ENCODE measurements around the gene RALB. TPM values are rescaled to one million over a fixed set of nuclear protein-coding genes. Genes with fewer than 3 reads are reported as not detected.

The RALB gene
- total and polyA plus RNA-seq, 2 of the 8 experiments (the other 6 are each of a cell fraction or from before 2014, with no cell fraction given): 12.0 to 16.6 TPM

GRCh38 chr2:120262761-120263428 lies 10.2 kb downstream of the RALB start:
- TF ChIP-seq GTF2F1 (IDR thresholded peaks at IDR 0.05; ENCODE audit: borderline replicate concordance, low read depth, low read length): no peak
- no peak for TF ChIP-seq EGR1 (IDR thresholded peaks at IDR 0.05; ENCODE audit: borderline replicate concordance, low read depth, low read length)
- no peak for TF ChIP-seq SP2 (IDR thresholded peaks at IDR 0.05; ENCODE audit: low read length)
- no peak for TF ChIP-seq NRF1 (IDR thresholded peaks at IDR 0.05; ENCODE audit: low read depth, low read length)
- TF ChIP-seq SP4 (IDR thresholded peaks at IDR 0.05; ENCODE audit: low read length): no peak
- no peak for TF ChIP-seq BACH1 (IDR thresholded peaks at IDR 0.05; ENCODE audit: low read length)
- TF ChIP-seq SUZ12 (IDR thresholded peaks at IDR 0.05; ENCODE audit: low read length): no peak
- no peak for TF ChIP-seq CTBP2 (IDR thresholded peaks at IDR 0.05; ENCODE audit: borderline replicate concordance, insufficient read depth, insufficient read length, low read length)
- no peak for TF ChIP-seq POU5F1 (IDR thresholded peaks at IDR 0.05; ENCODE audit: low read depth, low read length)
- Histone ChIP-seq H3K4me1 (replicated peaks in 1 of 4; ENCODE audit: control insufficient read depth in 3 of 4, insufficient read depth in 4 of 4, low read length in 3 of 4) (no peaks in the 10 kb centered on the region), H3K4ac (replicated peaks; ENCODE audit: insufficient read length, low read depth, low read length) (no peak overlapping the region), H4K20me1 (replicated peaks in 1 of 2; ENCODE audit: control insufficient read depth in 1 of 2, insufficient read depth in 2 of 2, low read length in 2 of 2) (no peaks in the 10 kb centered on the region), H3K9me3 (ENCODE audit: insufficient read depth in 2 of 2, low read depth in 1 of 2, low read length in 1 of 2) (peaks cover 7 to 11% of the 10 kb centered on the region in 2 experiments; a peak in 2 of 4 replicates), H3K79me1 (ENCODE audit: low read depth, low read length) (no peaks in the 10 kb centered on the region), H3K23me2 (ENCODE audit: low read depth, low read length) (no peaks in the 10 kb centered on the region), H2BK120ac (replicated peaks; ENCODE audit: low read depth, low read length) (no peak overlapping the region), H3K9ac (replicated peaks in 1 of 4; ENCODE audit: extremely low read depth in 1 of 4, low read depth in 3 of 4, low read length in 3 of 4) (no peak overlapping the region), H3K18ac (ENCODE audit: extremely low read depth, low read length) (no peak overlapping the region), H3K27me3 (replicated peaks in 1 of 4; ENCODE audit: control insufficient read depth in 3 of 4, extremely low read depth in 1 of 4, insufficient read depth in 3 of 4, low read length in 3 of 4) (no peaks in the 10 kb centered on the region), H3K4me3 (ENCODE audit: extremely low read depth in 1 of 4, insufficient read depth in 2 of 4, low read depth in 3 of 4, low read length in 4 of 4) (no peak overlapping the region), H3K27ac (ENCODE audit: low read depth, low read length) (no peak overlapping the region), H2AK5ac (ENCODE audit: low read depth, low read length) (no peak overlapping the region), H2BK15ac (ENCODE audit: low read length) (no peak overlapping the region), H3K56ac (replicated peaks; ENCODE audit: insufficient read length, low read depth, low read length) (no peak overlapping the region), H4K91ac (replicated peaks; ENCODE audit: insufficient read length, low read length) (no peak overlapping the region), H3K4me2 (ENCODE audit: insufficient read depth in 1 of 2, low read depth in 2 of 2, low read length in 2 of 2) (no peak overlapping the region), H2BK12ac (ENCODE audit: low read depth, low read length) (no peak overlapping the region; the same call in 1 of the 2 replicates), H3K36me3 (ENCODE audit: control insufficient read depth in 2 of 4, insufficient read depth in 4 of 4, low read length in 3 of 4) (no peaks in the 10 kb centered on the region), H3K23ac (ENCODE audit: insufficient read length) (no peak overlapping the region), H4K5ac (ENCODE audit: insufficient read length, low read depth, low read length) (no peak overlapping the region), H2BK20ac (ENCODE audit: low read length) (no peak overlapping the region), H4K8ac (ENCODE audit: extremely low read depth, insufficient read depth, low read length) (no peak overlapping the region), H2BK5ac (ENCODE audit: low read depth, low read length) (no peak overlapping the region), H3K79me2 (ENCODE audit: control insufficient read depth in 1 of 2, insufficient read depth in 2 of 2, low read length in 2 of 2) (no peaks in the 10 kb centered on the region), H3K14ac (ENCODE audit: insufficient read length) (no peak overlapping the region), H2AFZ (ENCODE audit: low read length) (no peak overlapping the region)
- ChIA-PET CTCF (ENCODE audit: partially characterized antibody) (interaction anchor here (0.8 to 2.7 kb wide), 4 partner anchors 9 to 50 kb away, joined by 3 to 8 read pairs (median 5); no protein-coding TSS in a partner anchor), POLR2A (ENCODE audit: partially characterized antibody) (no interaction called here)
- DNase-seq (ENCODE audit: low read depth in 1 of 2, low spot score in 2 of 2) (no peak), FAIRE-seq (no peak)
- WGBS, 2 experiments (ENCODE audit: extremely low coverage in 1 of 2, insufficient coverage in 1 of 2, insufficient read length in 1 of 2, insufficient replicate concordance in 2 of 2, low coverage in 1 of 2, low lambda C conversion rate in 2 of 2, missing lambda C conversion rate in 1 of 2): 80% methylated on average over 10 of the region's 10 CpGs; no CpG with 5 or more reads in 1 of the 2 experiments
